CD4-positive, alpha-beta T cell (primary cell): ENCODE measurements around the gene POP7. TPM values are rescaled to one million over a fixed set of nuclear protein-coding genes. Genes with fewer than 3 reads are reported as not detected.
"Not testable (repeated sequence)": the region's sequence is repeated elsewhere in the genome, so short reads cannot be mapped to it uniquely, and the experiment has no call there.

Source experiments
- ATAC-seq: fragments of 200-7000 bp; cut with Tn5 transposase; one replicate; pipeline ENCODE4 v1.10.0; 2022; ENCODE audit warnings: mild to moderate bottlenecking; ENCODE audit not compliant: poor library complexity
- CTCF ChIA-PET: fragments of 350-600 bp; sonication (Branson Sonifier 250); formaldehyde crosslinking; loops from one replicate; lab custom pipeline; 2021; ENCODE audit warnings: antibody characterized with exemption, inconsistent platforms; lab: Charles Lee
- POLR2A ChIA-PET: fragments of 350-600 bp; sonication (Branson Sonifier 250); formaldehyde crosslinking; loops from one replicate; lab custom pipeline; 2021; ENCODE audit warnings: antibody characterized with exemption, inconsistent platforms; lab: Charles Lee
- DNase-seq, 14 experiments: peaks; one replicate each; pipeline ENCODE4 v3.0.0-alpha.2; 2013 to 2020; ENCODE audit warnings: mixed read lengths in 2 of 14
- H3K27ac ChIP-seq, 2 donors: one replicate each; pipeline versions ENCODE4 v1.5.1 to v1.7.0; 2013; ENCODE audit warnings: low read length in 2 of 2, low read depth in 1 of 2, mild to moderate bottlenecking in 1 of 2
- H3K27me3 ChIP-seq, 2 experiments: 1 replicate in 1 of 2; 2 replicates in 1 of 2; pipeline versions ENCODE4 v1.6.1 to v1.7.0; 2013; ENCODE audit warnings: low read length in 2 of 2, control low read depth in 1 of 2, mild to moderate bottlenecking in 1 of 2, moderate library complexity in 1 of 2; ENCODE audit not compliant: insufficient read depth in 2 of 2, control insufficient read depth in 1 of 2
- H3K36me3 ChIP-seq: one replicate; pipeline ENCODE4 v1.6.1; 2013; ENCODE audit warnings: low read length, control low read depth; ENCODE audit not compliant: insufficient read depth
- H3K4me1 ChIP-seq: one replicate; pipeline ENCODE4 v1.6.1; 2013; ENCODE audit warnings: low read length, control low read depth; ENCODE audit not compliant: insufficient read depth
- H3K4me3 ChIP-seq: one replicate; pipeline ENCODE4 v1.5.1; 2013; ENCODE audit warnings: mild to moderate bottlenecking, low read length, moderate library complexity
- H3K9me3 ChIP-seq, 2 experiments: 1 replicate in 1 of 2; 2 replicates in 1 of 2; pipeline versions ENCODE4 v1.6.1 to v1.7.0; 2013; ENCODE audit warnings: low read length in 2 of 2, mild to moderate bottlenecking in 2 of 2, control low read depth in 1 of 2, moderate library complexity in 1 of 2; ENCODE audit not compliant: control insufficient read depth in 1 of 2, insufficient read depth in 1 of 2
- H3K27ac Mint-ChIP-seq: one replicate; pipeline ENCODE4 v1.8.0; 2020; ENCODE audit warnings: mixed read lengths
- H3K27me3 Mint-ChIP-seq: one replicate; pipeline ENCODE4 v1.8.0; 2021; ENCODE audit warnings: mixed read lengths
- H3K36me3 Mint-ChIP-seq: one replicate; pipeline ENCODE4 v1.8.0; 2021; ENCODE audit warnings: low read depth, mixed read lengths
- H3K4me1 Mint-ChIP-seq: one replicate; pipeline ENCODE4 v1.8.0; 2021; ENCODE audit warnings: low read depth, mixed read lengths
- H3K4me3 Mint-ChIP-seq: one replicate; pipeline ENCODE4 v1.8.0; 2020; ENCODE audit warnings: mild to moderate bottlenecking, mixed read lengths
- H3K9me3 Mint-ChIP-seq: one replicate; pipeline ENCODE4 v1.8.0; 2020; ENCODE audit warnings: mixed read lengths
- intact Hi-C, 2 experiments: fragments of 100-400 bp; cut with DNase I in 1 of 2; cut with micrococcal nuclease in 1 of 2; formaldehyde crosslinking; loops; one replicate each; pipeline versions ENCODE4 v1.15.1 to v1.9.0; 2023 to 2025; cut with DNase I, micrococcal nuclease
- total RNA-seq, 174 experiments: library from RNA in 2 of 174; stranded (reverse) in 2 of 174; gene quantifications; one replicate each; pipeline ENCODE4 v1.2.3 and lab custom pipeline; 2021 to 2026
- TF ChIP-seq, protein P1 (sequence below): fragments of 200-600 bp; IDR thresholded peaks from one replicate; pipeline ENCODE4 v1.8.0; 2022; ENCODE audit warnings: antibody characterized with exemption, mild to moderate bottlenecking

Gene POP7
- total RNA-seq, 2 experiments from 2014 or later = 7.4 to 7.5 TPM

GRCh38 chr7:100722480-100723212 lies 16.7 kb downstream of the POP7 start:
- peaks cover 5% of the 10 kb centered on the region for H3K9me3 Mint-ChIP-seq
- H3K27ac Mint-ChIP-seq = no peak overlapping the region
- TF ChIP-seq, protein P1, sequence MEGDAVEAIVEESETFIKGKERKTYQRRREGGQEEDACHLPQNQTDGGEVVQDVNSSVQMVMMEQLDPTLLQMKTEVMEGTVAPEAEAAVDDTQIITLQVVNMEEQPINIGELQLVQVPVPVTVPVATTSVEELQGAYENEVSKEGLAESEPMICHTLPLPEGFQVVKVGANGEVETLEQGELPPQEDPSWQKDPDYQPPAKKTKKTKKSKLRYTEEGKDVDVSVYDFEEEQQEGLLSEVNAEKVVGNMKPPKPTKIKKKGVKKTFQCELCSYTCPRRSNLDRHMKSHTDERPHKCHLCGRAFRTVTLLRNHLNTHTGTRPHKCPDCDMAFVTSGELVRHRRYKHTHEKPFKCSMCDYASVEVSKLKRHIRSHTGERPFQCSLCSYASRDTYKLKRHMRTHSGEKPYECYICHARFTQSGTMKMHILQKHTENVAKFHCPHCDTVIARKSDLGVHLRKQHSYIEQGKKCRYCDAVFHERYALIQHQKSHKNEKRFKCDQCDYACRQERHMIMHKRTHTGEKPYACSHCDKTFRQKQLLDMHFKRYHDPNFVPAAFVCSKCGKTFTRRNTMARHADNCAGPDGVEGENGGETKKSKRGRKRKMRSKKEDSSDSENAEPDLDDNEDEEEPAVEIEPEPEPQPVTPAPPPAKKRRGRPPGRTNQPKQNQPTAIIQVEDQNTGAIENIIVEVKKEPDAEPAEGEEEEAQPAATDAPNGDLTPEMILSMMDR = no peak
- H3K9me3 ChIP-seq = peaks cover 0 to 21% of the 10 kb centered on the region in 2 experiments
- intact Hi-C loops = no loop called here
- no peaks in the 10 kb centered on the region for H3K36me3 Mint-ChIP-seq
- peaks cover 67% of the 10 kb centered on the region for H3K27me3 Mint-ChIP-seq
- no peak overlapping the region for H3K4me3 Mint-ChIP-seq
- peaks cover 17 to 46% of the 10 kb centered on the region in 2 experiments for H3K27me3 ChIP-seq
- peaks cover 5% of the 10 kb centered on the region for H3K4me1 Mint-ChIP-seq
- ChIA-PET POLR2A (interaction anchor here (0.8 kb wide), 1 partner anchor 17 kb away, joined by 3 read pairs; the partner anchor contains the start of gene POP7), CTCF (interaction anchor here (2.1 kb wide), 1 partner anchor 18 kb away, joined by 5 read pairs; no protein-coding TSS in a partner anchor)
- no peak overlapping the region for H3K27ac ChIP-seq
- H3K4me3 ChIP-seq = no peak overlapping the region
- DNase-seq = no peak
- peaks cover 3% of the 10 kb centered on the region for H3K4me1 ChIP-seq
- no peak for ATAC-seq
- H3K36me3 ChIP-seq = no peaks in the 10 kb centered on the region

DNA sequence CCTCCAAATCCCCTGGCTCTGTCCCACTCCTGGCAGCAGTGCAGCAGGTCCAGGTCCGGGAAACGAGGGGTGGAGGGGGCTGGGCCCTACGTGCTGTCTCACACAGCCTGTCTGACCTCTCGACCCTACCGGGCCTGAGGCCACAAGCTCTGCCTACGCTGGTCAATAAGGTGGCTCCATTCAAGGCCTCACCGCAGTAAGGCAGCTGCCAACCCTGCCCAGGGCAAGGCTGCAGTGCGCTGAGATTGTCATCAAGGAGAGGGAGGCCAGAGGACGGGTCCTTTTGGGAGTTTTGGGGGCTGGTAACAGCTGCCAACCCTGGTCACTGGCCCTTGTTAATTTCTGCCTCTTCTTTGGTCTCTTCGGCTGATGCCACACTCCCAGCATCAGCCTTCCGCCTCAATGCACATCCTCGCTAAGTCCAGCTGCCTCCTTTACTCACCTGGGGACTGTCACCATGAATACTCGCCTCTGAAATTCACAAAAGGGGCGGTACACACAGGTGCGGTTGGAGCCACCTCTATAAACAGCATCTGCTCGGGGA lies 17.9 kb downstream of the POP7 start:
- peaks cover 64% of the 10 kb centered on the region for H3K27me3 Mint-ChIP-seq
- H3K9me3 ChIP-seq = peaks cover 0 to 19% of the 10 kb centered on the region in 2 experiments

GRCh38 chr7:100724364-100724763 lies 18.4 kb downstream of the POP7 start:
- H3K36me3 Mint-ChIP-seq, ATAC-seq, H3K36me3 ChIP-seq, H3K27ac Mint-ChIP-seq, H3K4me1 ChIP-seq, H3K9me3 Mint-ChIP-seq, H3K27ac ChIP-seq, H3K4me3 Mint-ChIP-seq, POLR2A ChIA-PET, DNase-seq, H3K4me1 Mint-ChIP-seq, H3K4me3 ChIP-seq: not testable (repeated sequence)
- CTCF ChIA-PET = interaction anchor here (0.9 kb wide), 1 partner anchor 95 kb away, joined by 3 read pairs; no protein-coding TSS in a partner anchor
- intact Hi-C loops = loop anchor here in 1 of 2 experiments (2.0 kb wide), 1 partner anchor 256 kb away; no protein-coding TSS in a partner anchor
- Histone ChIP-seq H3K9me3 (peaks cover 0 to 13% of the 10 kb centered on the region in 2 experiments), H3K27me3 (peaks cover 15 to 44% of the 10 kb centered on the region in 2 experiments)
- H3K27me3 Mint-ChIP-seq = peaks cover 60% of the 10 kb centered on the region

More for the DNA sequence above, 17.9 kb downstream of the POP7 start:
- Histone ChIP-seq H3K36me3 (no peaks in the 10 kb centered on the region), H3K27ac (no peak overlapping the region), H3K4me1 (peaks cover 3% of the 10 kb centered on the region), H3K4me3 (no peak overlapping the region), H3K27me3 (peaks cover 17 to 46% of the 10 kb centered on the region in 2 experiments)
- intact Hi-C loops = loop anchor here in 1 of 2 experiments (2.0 kb wide), 1 partner anchor 255 kb away; no protein-coding TSS in a partner anchor
- Mint-ChIP-seq H3K27ac (no peak overlapping the region), H3K4me1 (peaks cover 5% of the 10 kb centered on the region), H3K36me3 (no peaks in the 10 kb centered on the region), H3K4me3 (no peak overlapping the region), H3K9me3 (no peaks in the 10 kb centered on the region)
- DNase-seq = no peak
- TF ChIP-seq, protein P1 = no peak
- ChIA-PET POLR2A (no interaction called here), CTCF (interaction anchor here (2.1 kb wide), 1 partner anchor 19 kb away, joined by 5 read pairs; no protein-coding TSS in a partner anchor)
- no peak for ATAC-seq
